Chondrocyte (in vitro differentiated cells): Measurements from ENCODE around the gene CPLX3. TPM values are rescaled to one million over a fixed set of nuclear protein-coding genes. Genes with fewer than 3 reads are reported as not detected.

ENCODE experiments used
- DNase-seq: peaks from one replicate; pipeline ENCODE4 v3.0.0; 2021; ENCODE audit warnings: mixed read lengths, low spot score
- H3K27ac Mint-ChIP-seq: one replicate; pipeline ENCODE4 v1.8.0; 2021; ENCODE audit warnings: mild to moderate bottlenecking, moderate library complexity, mixed read lengths; ENCODE audit not compliant: unreplicated experiment
- H3K27me3 Mint-ChIP-seq: 2 replicates; pipeline ENCODE4 v1.8.0; 2021; ENCODE audit warnings: low read depth, mixed read lengths
- H3K36me3 Mint-ChIP-seq: 2 replicates; pipeline ENCODE4 v1.8.0; 2021; ENCODE audit warnings: low read depth, mixed read lengths
- H3K4me1 Mint-ChIP-seq: 2 replicates; pipeline ENCODE4 v1.8.0; 2021; ENCODE audit warnings: low read depth, mild to moderate bottlenecking, mixed read lengths
- H3K4me3 Mint-ChIP-seq: one replicate; pipeline ENCODE4 v1.8.0; 2021; ENCODE audit warnings: mild to moderate bottlenecking, moderate library complexity, mixed read lengths; ENCODE audit not compliant: unreplicated experiment
- H3K9me3 Mint-ChIP-seq: 2 replicates; pipeline ENCODE4 v1.8.0; 2021; ENCODE audit warnings: low read depth, mixed read lengths
- total RNA-seq: library from RNA; stranded (reverse); gene quantifications from 3 replicates; pipeline ENCODE4 v1.2.1, GENCODE V29; 2021
- TF ChIP-seq, protein P1 (sequence below): fragments of 200-600 bp; sonication (generic); IDR thresholded peaks from 2 replicates; pipeline ENCODE4 v1.5.0; 2021; ENCODE audit warnings: antibody characterized with exemption, mild to moderate bottlenecking, moderate library complexity

CPLX3 gene
- total RNA-seq, 1 donor from 2014 or later = not detected

DNA sequence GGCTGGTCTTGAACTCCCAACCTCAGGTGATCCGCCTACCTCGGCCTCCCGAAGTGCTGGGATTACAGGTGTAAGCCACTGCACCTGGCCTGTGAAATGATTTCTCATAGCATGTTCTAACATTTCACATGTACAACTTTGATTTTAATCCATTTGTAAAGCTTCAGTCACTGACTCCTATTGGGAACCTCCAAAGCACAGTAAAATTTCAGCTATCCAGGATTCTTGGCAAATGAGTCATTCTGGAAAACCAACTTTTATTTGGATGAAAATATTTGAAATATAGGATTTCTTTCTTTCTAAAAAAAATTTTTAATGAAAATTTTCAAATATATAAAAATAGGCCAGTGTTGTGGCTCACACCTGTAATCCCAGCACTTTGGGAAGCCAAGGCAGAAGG, 16.5 kb upstream of the CPLX3 start:
- H3K4me3 Mint-ChIP-seq = no peak overlapping the region
- H3K9me3 Mint-ChIP-seq = no peaks in the 10 kb centered on the region
- peaks cover 29% of the 10 kb centered on the region for H3K4me1 Mint-ChIP-seq
- H3K27me3 Mint-ChIP-seq = no peaks in the 10 kb centered on the region
- DNase-seq = no peak
- H3K27ac Mint-ChIP-seq = no peak overlapping the region
- peaks cover under 1% of the 10 kb centered on the region for H3K36me3 Mint-ChIP-seq
- TF ChIP-seq, protein P1, sequence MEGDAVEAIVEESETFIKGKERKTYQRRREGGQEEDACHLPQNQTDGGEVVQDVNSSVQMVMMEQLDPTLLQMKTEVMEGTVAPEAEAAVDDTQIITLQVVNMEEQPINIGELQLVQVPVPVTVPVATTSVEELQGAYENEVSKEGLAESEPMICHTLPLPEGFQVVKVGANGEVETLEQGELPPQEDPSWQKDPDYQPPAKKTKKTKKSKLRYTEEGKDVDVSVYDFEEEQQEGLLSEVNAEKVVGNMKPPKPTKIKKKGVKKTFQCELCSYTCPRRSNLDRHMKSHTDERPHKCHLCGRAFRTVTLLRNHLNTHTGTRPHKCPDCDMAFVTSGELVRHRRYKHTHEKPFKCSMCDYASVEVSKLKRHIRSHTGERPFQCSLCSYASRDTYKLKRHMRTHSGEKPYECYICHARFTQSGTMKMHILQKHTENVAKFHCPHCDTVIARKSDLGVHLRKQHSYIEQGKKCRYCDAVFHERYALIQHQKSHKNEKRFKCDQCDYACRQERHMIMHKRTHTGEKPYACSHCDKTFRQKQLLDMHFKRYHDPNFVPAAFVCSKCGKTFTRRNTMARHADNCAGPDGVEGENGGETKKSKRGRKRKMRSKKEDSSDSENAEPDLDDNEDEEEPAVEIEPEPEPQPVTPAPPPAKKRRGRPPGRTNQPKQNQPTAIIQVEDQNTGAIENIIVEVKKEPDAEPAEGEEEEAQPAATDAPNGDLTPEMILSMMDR = no peak

GRCh38 chr15:74812533-74812932, 13.9 kb upstream of the CPLX3 start, which contains the start of gene LMAN1L:
TSS of gene LMAN1L (plus strand) at chr15:74812835. CDS start at chr15:74812855, 20 bp downstream.
- no peak within 1 kb of the TSS for H3K27ac Mint-ChIP-seq
- no peak within 1 kb of the TSS for H3K4me3 Mint-ChIP-seq
- peaks cover 29% of the 10 kb centered on the region for H3K4me1 Mint-ChIP-seq
- no peaks in the 10 kb centered on the region for H3K36me3 Mint-ChIP-seq
- no peak for DNase-seq
- TF ChIP-seq, protein P1 = no peak
- H3K27me3 Mint-ChIP-seq = no peaks in the 10 kb centered on the region
- no peaks in the 10 kb centered on the region for H3K9me3 Mint-ChIP-seq

- DNase-seq = no peak
- peak overlapping the region; percentile 50 for H3K27ac Mint-ChIP-seq
- H3K4me1 Mint-ChIP-seq = peaks cover 8% of the 10 kb centered on the region
- no peaks in the 10 kb centered on the region for H3K9me3 Mint-ChIP-seq
- TF ChIP-seq, protein P1 = no peak
- H3K4me3 Mint-ChIP-seq = no peak overlapping the region
- H3K36me3 Mint-ChIP-seq = no peaks in the 10 kb centered on the region
- no peaks in the 10 kb centered on the region for H3K27me3 Mint-ChIP-seq
These were observed 11.1 kb upstream of the CPLX3 start for GRCh38 chr15:74815121-74815934.

GRCh38 chr15:74815961-74816360, 10.5 kb upstream of the CPLX3 start:
- TF ChIP-seq, protein P1 = no peak
- Mint-ChIP-seq H3K27ac (no peak overlapping the region), H3K9me3 (no peaks in the 10 kb centered on the region), H3K36me3 (no peaks in the 10 kb centered on the region), H3K4me3 (no peak overlapping the region), H3K4me1 (peaks cover 8% of the 10 kb centered on the region), H3K27me3 (no peaks in the 10 kb centered on the region)
- DNase-seq = no peak

DNA sequence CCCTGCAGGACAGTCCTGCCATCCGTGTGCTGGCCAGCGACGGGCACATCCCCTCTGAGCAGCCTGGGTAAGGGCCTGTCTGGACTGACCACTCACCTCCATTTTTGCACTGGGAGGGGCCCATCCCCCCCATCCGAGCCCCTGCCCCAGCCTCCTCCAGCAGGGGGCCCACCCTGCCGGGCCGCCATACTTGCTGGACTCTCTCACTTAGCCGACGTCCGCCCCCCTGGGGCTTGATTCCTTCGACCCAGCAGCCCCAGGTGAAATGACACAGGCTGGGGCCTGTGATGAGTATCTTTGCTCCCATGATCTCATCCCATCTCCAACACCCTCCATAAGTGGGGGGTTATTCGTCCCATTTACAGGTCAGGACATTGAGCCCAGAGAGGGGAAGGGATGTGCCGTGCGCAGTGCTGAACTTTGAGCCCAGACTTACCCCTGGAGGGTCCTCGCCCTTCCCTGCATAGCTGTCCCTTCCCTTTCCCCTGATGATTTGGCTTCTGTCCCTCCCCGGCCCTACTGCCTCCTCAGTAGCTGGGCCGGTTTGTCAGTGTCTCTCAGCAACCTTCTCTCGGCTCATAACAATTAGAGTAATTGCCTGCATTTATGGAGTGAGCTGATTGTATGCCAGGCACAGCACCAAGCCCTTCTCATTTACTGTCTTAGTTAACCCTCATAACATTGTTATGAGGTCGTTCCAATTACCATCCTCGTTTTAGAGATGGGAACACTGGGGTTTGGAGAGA, 9.6 kb upstream of the CPLX3 start:
- H3K4me1 Mint-ChIP-seq = peaks cover 8% of the 10 kb centered on the region
- no peak overlapping the region for H3K27ac Mint-ChIP-seq
- TF ChIP-seq, protein P1 = no peak
- no peaks in the 10 kb centered on the region for H3K27me3 Mint-ChIP-seq
- H3K4me3 Mint-ChIP-seq = no peak overlapping the region
- no peaks in the 10 kb centered on the region for H3K36me3 Mint-ChIP-seq
- DNase-seq = no peak
- H3K9me3 Mint-ChIP-seq = no peaks in the 10 kb centered on the region
